ENCODE results near the gene UNCX. TPM values are rescaled to one million over a fixed set of nuclear protein-coding genes. Genes with fewer than 3 reads are reported as not detected.
"Not testable (repeated sequence)": the region's sequence is repeated elsewhere in the genome, so short reads cannot be mapped to it uniquely, and the experiment has no call there.

The UNCX gene
- total RNA-seq, 2 donors from 2014 or later = 0.13 TPM; not detected in 1

GRCh38 chr7:1259621-1260243 is 27.1 kb downstream of the UNCX start:
- Mint-ChIP-seq H3K9me3 (no peaks in the 10 kb centered on the region), H3K27ac (no peak overlapping the region), H3K4me3 (no peak overlapping the region), H3K36me3 (ENCODE audit: low read depth) (no peaks in the 10 kb centered on the region), H3K27me3 (ENCODE audit: insufficient read depth) (peaks cover 7% of the 10 kb centered on the region), H3K4me1 (no peaks in the 10 kb centered on the region)
- no peak for DNase-seq
- H3K4me3 ChIP-seq (ENCODE audit: low read length) = no peak overlapping the region
- 91 to 100% methylated on average over 3 to 21 of the region's 21 CpGs for WGBS, 2 experiments (ENCODE audit: insufficient coverage in 1 of 2, insufficient read length in 1 of 2)
- TF ChIP-seq CTCF (conservative IDR thresholded peaks at IDR 0.05) = no peak
- no peak overlapping the region for H3K9ac ChIP-seq (ENCODE audit: extremely low read depth, low read length, poor library complexity, severe bottlenecking)
- H3K36me3 ChIP-seq (ENCODE audit: control insufficient read depth, insufficient read depth, low read length) = no peaks in the 10 kb centered on the region
- H3K9me3 ChIP-seq (ENCODE audit: control insufficient read depth, low read length) = no peaks in the 10 kb centered on the region
- H3K27me3 ChIP-seq (ENCODE audit: control insufficient read depth, insufficient read depth, low read length, poor library complexity, severe bottlenecking) = peaks cover 4% of the 10 kb centered on the region
- no peaks in the 10 kb centered on the region for H3K4me1 ChIP-seq (ENCODE audit: control insufficient read depth, insufficient read depth, low read length)
- no peak overlapping the region for H3K27ac ChIP-seq (ENCODE audit: low read depth, low read length)

- Mint-ChIP-seq H3K4me1 (no peaks in the 10 kb centered on the region), H3K27me3 (ENCODE audit: insufficient read depth) (peaks cover 12% of the 10 kb centered on the region), H3K4me3 (no peak overlapping the region), H3K36me3 (ENCODE audit: low read depth) (no peaks in the 10 kb centered on the region), H3K27ac (no peak overlapping the region), H3K9me3 (no peaks in the 10 kb centered on the region)
- no peak for DNase-seq
- H3K9me3 ChIP-seq (ENCODE audit: control insufficient read depth, low read length) = no peaks in the 10 kb centered on the region
- no peak overlapping the region for H3K9ac ChIP-seq (ENCODE audit: extremely low read depth, low read length, poor library complexity, severe bottlenecking)
- H3K4me3 ChIP-seq (ENCODE audit: low read length) = no peak overlapping the region
- no peaks in the 10 kb centered on the region for H3K4me1 ChIP-seq (ENCODE audit: control insufficient read depth, insufficient read depth, low read length)
- peaks cover 6% of the 10 kb centered on the region for H3K27me3 ChIP-seq (ENCODE audit: control insufficient read depth, insufficient read depth, low read length, poor library complexity, severe bottlenecking)
- H3K36me3 ChIP-seq (ENCODE audit: control insufficient read depth, insufficient read depth, low read length) = no peaks in the 10 kb centered on the region
- no peak for TF ChIP-seq CTCF (conservative IDR thresholded peaks at IDR 0.05)
- 84 to 89% methylated on average over 8 to 21 of the region's 21 CpGs for WGBS, 2 experiments (ENCODE audit: insufficient coverage in 1 of 2, insufficient read length in 1 of 2)
- no peak overlapping the region for H3K27ac ChIP-seq (ENCODE audit: low read depth, low read length)
These were observed 27.6 kb downstream of the UNCX start for GRCh38 chr7:1260244-1260635.

- 84 to 100% methylated on average over 1 to 10 of the region's 10 CpGs for WGBS, 2 experiments (ENCODE audit: insufficient coverage in 1 of 2, insufficient read length in 1 of 2)
- not testable (repeated sequence) for H3K9me3 Mint-ChIP-seq
These were observed 28.4 kb downstream of the UNCX start for GRCh38 chr7:1261036-1261435.

GRCh38 chr7:1262441-1262840 is 29.8 kb downstream of the UNCX start:
- Histone ChIP-seq H3K27ac (ENCODE audit: low read depth, low read length) (no peak overlapping the region), H3K27me3 (ENCODE audit: control insufficient read depth, insufficient read depth, low read length, poor library complexity, severe bottlenecking) (peaks cover 18% of the 10 kb centered on the region)
- no peak overlapping the region for H3K4me3 Mint-ChIP-seq

More at GRCh38 chr7:1261036-1261435, 28.4 kb downstream of the UNCX start:
- H3K4me3 ChIP-seq (ENCODE audit: low read length); H3K4me3 Mint-ChIP-seq; H3K36me3 ChIP-seq (ENCODE audit: control insufficient read depth, insufficient read depth, low read length); H3K36me3 Mint-ChIP-seq (ENCODE audit: low read depth); DNase-seq; H3K9me3 ChIP-seq (ENCODE audit: control insufficient read depth, low read length); H3K9ac ChIP-seq (ENCODE audit: extremely low read depth, low read length, poor library complexity, severe bottlenecking); H3K4me1 Mint-ChIP-seq; H3K27ac Mint-ChIP-seq; H3K27ac ChIP-seq (ENCODE audit: low read depth, low read length); H3K4me1 ChIP-seq (ENCODE audit: control insufficient read depth, insufficient read depth, low read length): not testable (repeated sequence)
- peaks cover 17% of the 10 kb centered on the region for H3K27me3 Mint-ChIP-seq (ENCODE audit: insufficient read depth)
- H3K27me3 ChIP-seq (ENCODE audit: control insufficient read depth, insufficient read depth, low read length, poor library complexity, severe bottlenecking) = peaks cover 12% of the 10 kb centered on the region

More at GRCh38 chr7:1262441-1262840, 29.8 kb downstream of the UNCX start:
- 88 to 93% methylated on average over 7 to 13 of the region's 13 CpGs for WGBS, 2 experiments (ENCODE audit: insufficient coverage in 1 of 2, insufficient read length in 1 of 2)
- Mint-ChIP-seq H3K36me3 (ENCODE audit: low read depth) (no peaks in the 10 kb centered on the region), H3K9me3 (no peaks in the 10 kb centered on the region), H3K27ac (no peak overlapping the region), H3K27me3 (ENCODE audit: insufficient read depth) (peaks cover 19% of the 10 kb centered on the region), H3K4me1 (no peaks in the 10 kb centered on the region)
- no peak overlapping the region for H3K4me3 ChIP-seq (ENCODE audit: low read length)
- TF ChIP-seq CTCF (conservative IDR thresholded peaks at IDR 0.05) = no peak
- no peaks in the 10 kb centered on the region for H3K4me1 ChIP-seq (ENCODE audit: control insufficient read depth, insufficient read depth, low read length)
- H3K9me3 ChIP-seq (ENCODE audit: control insufficient read depth, low read length) = no peaks in the 10 kb centered on the region
- no peak overlapping the region for H3K9ac ChIP-seq (ENCODE audit: extremely low read depth, low read length, poor library complexity, severe bottlenecking)
- H3K36me3 ChIP-seq (ENCODE audit: control insufficient read depth, insufficient read depth, low read length) = no peaks in the 10 kb centered on the region
- DNase-seq = no peak
